Activated naive CD4-positive, alpha-beta T cell treated with anti-CD3 and anti-CD28 coated beads, Interleukin-2, amount 10 ng/mL, durations not matched to agents 7 days and 5 days (primary cell): ENCODE data around the gene ZNF616.
"Not testable (repeated sequence)": the region's sequence is repeated elsewhere in the genome, so short reads cannot be mapped to it uniquely, and the experiment has no call there.

ENCODE experiments used
- CTCF ChIA-PET: fragments of 350-600 bp; sonication (Branson Sonifier 250); formaldehyde crosslinking; loops from one replicate; lab custom pipeline; 2021; ENCODE audit warnings: antibody characterized with exemption; lab: Charles Lee
- DNase-seq: peaks from one replicate; pipeline ENCODE4 v3.0.0-alpha.2; 2020
- H3K27ac Mint-ChIP-seq: one replicate; pipeline ENCODE4 v1.8.0; 2021; ENCODE audit warnings: mild to moderate bottlenecking, moderate library complexity, mixed read lengths
- H3K27me3 Mint-ChIP-seq: one replicate; pipeline ENCODE4 v1.8.0; 2021; ENCODE audit warnings: mild to moderate bottlenecking, mixed read lengths
- H3K36me3 Mint-ChIP-seq: one replicate; pipeline ENCODE4 v1.8.0; 2021; ENCODE audit warnings: mixed read lengths
- H3K4me1 Mint-ChIP-seq: one replicate; pipeline ENCODE4 v1.8.0; 2021; ENCODE audit warnings: mixed read lengths
- H3K4me3 Mint-ChIP-seq: one replicate; pipeline ENCODE4 v1.8.0; 2021; ENCODE audit warnings: mild to moderate bottlenecking, moderate library complexity, mixed read lengths
- H3K9me3 Mint-ChIP-seq: one replicate; pipeline ENCODE4 v1.8.0; 2021; ENCODE audit warnings: mixed read lengths

Gene ZNF616

GRCh38 chr19:52140032-52140710 is 433 bp upstream of the ZNF616 start:
- CTCF ChIA-PET = interaction anchor here (1.1 to 1.4 kb wide), 2 partner anchors 49 to 58 kb away, joined by 3 read pairs; partner anchors contain the start of gene PPP2R1A
- Mint-ChIP-seq H3K4me3 (peak overlapping the region; percentile 91), H3K27ac (peak overlapping the region; percentile 89), H3K36me3 (peaks cover 50% of the 10 kb centered on the region), H3K4me1 (peaks cover 29% of the 10 kb centered on the region), H3K9me3 (peaks cover 45% of the 10 kb centered on the region), H3K27me3 (no peaks in the 10 kb centered on the region)
- no peak for DNase-seq

- Mint-ChIP-seq H3K36me3 (peaks cover 60% of the 10 kb centered on the region), H3K27ac (peak overlapping the region; percentile 89), H3K9me3 (peaks cover 51% of the 10 kb centered on the region), H3K4me1 (peaks cover 29% of the 10 kb centered on the region), H3K27me3 (no peaks in the 10 kb centered on the region), H3K4me3 (peak overlapping the region; percentile 91)
- no peak for DNase-seq
- CTCF ChIA-PET = interaction anchor here (0.8 to 2.3 kb wide), 3 partner anchors 9 to 98 kb away, joined by 3 to 16 read pairs (median 4); no protein-coding TSS in a partner anchor
These were observed 821 bp downstream of the ZNF616 start for GRCh38 chr19:52138983-52139251.

- peaks cover 29% of the 10 kb centered on the region for H3K4me1 Mint-ChIP-seq
- H3K27me3 Mint-ChIP-seq = no peaks in the 10 kb centered on the region
- peaks cover 65% of the 10 kb centered on the region for H3K36me3 Mint-ChIP-seq
- peak overlapping the region; percentile 91 for H3K4me3 Mint-ChIP-seq
- H3K27ac Mint-ChIP-seq = peak overlapping the region; percentile 89
- DNase-seq = peak; percentile 24
- CTCF ChIA-PET = interaction anchor here (0.6 to 2.3 kb wide), 5 partner anchors 9 to 99 kb away, joined by 3 to 16 read pairs (median 3); partner anchors contain the start of gene PPP2R1A
- peaks cover 55% of the 10 kb centered on the region for H3K9me3 Mint-ChIP-seq
These were observed 1.3 kb downstream of the ZNF616 start for GRCh38 chr19:52138278-52138982.

GRCh38 chr19:52120286-52120685 is 19.5 kb downstream of the ZNF616 start:
- Mint-ChIP-seq H3K27me3 (no peaks in the 10 kb centered on the region), H3K9me3 (peaks cover 66% of the 10 kb centered on the region), H3K4me1 (no peaks in the 10 kb centered on the region), H3K4me3 (no peak overlapping the region), H3K36me3 (peaks cover 90% of the 10 kb centered on the region), H3K27ac (no peak overlapping the region)
- CTCF ChIA-PET = no interaction called here
- no peak for DNase-seq

- no peak overlapping the region for H3K4me3 Mint-ChIP-seq
These were observed 24.1 kb downstream of the ZNF616 start for GRCh38 chr19:52115526-52116053.

GRCh38 chr19:52114691-52115090 is 25.0 kb downstream of the ZNF616 start:
- H3K27ac Mint-ChIP-seq = no peak overlapping the region
- peaks cover 89% of the 10 kb centered on the region for H3K9me3 Mint-ChIP-seq
- H3K36me3 Mint-ChIP-seq = peaks cover 55% of the 10 kb centered on the region

More at GRCh38 chr19:52115526-52116053, 24.1 kb downstream of the ZNF616 start:
- H3K9me3 Mint-ChIP-seq = peaks cover 89% of the 10 kb centered on the region
- no peaks in the 10 kb centered on the region for H3K27me3 Mint-ChIP-seq
- H3K27ac Mint-ChIP-seq = no peak overlapping the region
- CTCF ChIA-PET = no interaction called here
- no peak for DNase-seq
- H3K36me3 Mint-ChIP-seq = peaks cover 61% of the 10 kb centered on the region
- no peaks in the 10 kb centered on the region for H3K4me1 Mint-ChIP-seq

GRCh38 chr19:52112624-52113023 is 27.1 kb downstream of the ZNF616 start:
- peaks cover 81% of the 10 kb centered on the region for H3K9me3 Mint-ChIP-seq
- CTCF ChIA-PET = no interaction called here

More at GRCh38 chr19:52114691-52115090, 25.0 kb downstream of the ZNF616 start:
- CTCF ChIA-PET = no interaction called here
- no peak for DNase-seq
- no peaks in the 10 kb centered on the region for H3K27me3 Mint-ChIP-seq
- H3K4me1 Mint-ChIP-seq = no peaks in the 10 kb centered on the region
- H3K4me3 Mint-ChIP-seq = no peak overlapping the region

GRCh38 chr19:52110780-52111179 is 29.0 kb downstream of the ZNF616 start:
- H3K27ac Mint-ChIP-seq = no peak overlapping the region
- peaks cover 79% of the 10 kb centered on the region for H3K9me3 Mint-ChIP-seq
- no peak for DNase-seq
- H3K27me3 Mint-ChIP-seq = no peaks in the 10 kb centered on the region
- no peak overlapping the region for H3K4me3 Mint-ChIP-seq
- CTCF ChIA-PET = interaction anchor here (1.1 kb wide), 1 partner anchor 28 kb away, joined by 3 read pairs; no protein-coding TSS in a partner anchor
- H3K36me3 Mint-ChIP-seq = peaks cover 24% of the 10 kb centered on the region
- no peaks in the 10 kb centered on the region for H3K4me1 Mint-ChIP-seq

More at GRCh38 chr19:52112624-52113023, 27.1 kb downstream of the ZNF616 start:
- H3K27ac Mint-ChIP-seq = no peak overlapping the region
- no peak overlapping the region for H3K4me3 Mint-ChIP-seq
- DNase-seq = no peak
- H3K4me1 Mint-ChIP-seq = no peaks in the 10 kb centered on the region
- H3K36me3 Mint-ChIP-seq = peaks cover 35% of the 10 kb centered on the region
- no peaks in the 10 kb centered on the region for H3K27me3 Mint-ChIP-seq

- DNase-seq = no peak
- Mint-ChIP-seq H3K4me3 (no peak overlapping the region), H3K27me3 (no peaks in the 10 kb centered on the region), H3K4me1 (no peaks in the 10 kb centered on the region), H3K36me3 (peaks cover 7% of the 10 kb centered on the region), H3K9me3 (peaks cover 39% of the 10 kb centered on the region), H3K27ac (no peak overlapping the region)
- CTCF ChIA-PET = no interaction called here
These were observed 37.0 kb downstream of the ZNF616 start for GRCh38 chr19:52102782-52103181.

GRCh38 chr19:52101866-52102562 is 37.7 kb downstream of the ZNF616 start:
- peaks cover 38% of the 10 kb centered on the region for H3K9me3 Mint-ChIP-seq
- H3K27me3 Mint-ChIP-seq = no peaks in the 10 kb centered on the region
- H3K36me3 Mint-ChIP-seq = peaks cover 5% of the 10 kb centered on the region
- no peak overlapping the region for H3K27ac Mint-ChIP-seq
- CTCF ChIA-PET = no interaction called here
- DNase-seq = no peak
- no peak overlapping the region for H3K4me3 Mint-ChIP-seq
- H3K4me1 Mint-ChIP-seq = no peaks in the 10 kb centered on the region

GRCh38 chr19:52099497-52100138 is 40.1 kb downstream of the ZNF616 start:
- CTCF ChIA-PET = interaction anchor here (0.6 kb wide), 1 partner anchor 579 kb away, joined by 3 read pairs; no protein-coding TSS in a partner anchor
- no peak for DNase-seq
- no peaks in the 10 kb centered on the region for H3K27me3 Mint-ChIP-seq
- peaks cover 45% of the 10 kb centered on the region for H3K9me3 Mint-ChIP-seq
- no peak overlapping the region for H3K27ac Mint-ChIP-seq
- peaks cover 20% of the 10 kb centered on the region for H3K36me3 Mint-ChIP-seq
- peaks cover 11% of the 10 kb centered on the region for H3K4me1 Mint-ChIP-seq
- H3K4me3 Mint-ChIP-seq = no peak overlapping the region

GRCh38 chr19:52096416-52096815 is 43.3 kb downstream of the ZNF616 start:
- H3K27ac Mint-ChIP-seq, DNase-seq, H3K27me3 Mint-ChIP-seq, CTCF ChIA-PET: not testable (repeated sequence)
- Mint-ChIP-seq H3K9me3 (peaks cover 65% of the 10 kb centered on the region), H3K4me1 (peaks cover 27% of the 10 kb centered on the region), H3K4me3 (peak overlapping the region; percentile 92), H3K36me3 (peaks cover 49% of the 10 kb centered on the region)

GRCh38 chr19:52095172-52096014 is 44.3 kb downstream of the ZNF616 start, which contains the start of gene ZNF841:
Gene ZNF841, minus strand, starts transcription at chr19:52095765. Its CDS starts 10,964 bp downstream, at chr19:52084801.
- peak within 1 kb of the TSS; percentile 91 for H3K27ac Mint-ChIP-seq
- H3K4me1 Mint-ChIP-seq = peaks cover 29% of the 10 kb centered on the region
- H3K36me3 Mint-ChIP-seq = peaks cover 59% of the 10 kb centered on the region
- DNase-seq = peak; percentile 94
- H3K4me3 Mint-ChIP-seq = peak within 1 kb of the TSS; percentile 92
- H3K9me3 Mint-ChIP-seq = peaks cover 73% of the 10 kb centered on the region
- no peaks in the 10 kb centered on the region for H3K27me3 Mint-ChIP-seq
- CTCF ChIA-PET = no interaction called here
